HG02610 (cell line): ENCODE results near the gene LRMDA.

ENCODE experiments used
- ATAC-seq: cut with Tn5 transposase; IDR thresholded peaks from one replicate; pipeline ENCODE4 v1.9.1; 2021; ENCODE audit warnings: mild to moderate bottlenecking, moderate library complexity; ENCODE audit not compliant: unreplicated experiment

LRMDA gene

GRCh38 chr10:76302961-76303630 lies 871.7 kb downstream of the LRMDA start:
- no peak for ATAC-seq

- peak; percentile 43 for ATAC-seq
These were observed 872.4 kb downstream of the LRMDA start for GRCh38 chr10:76303682-76304316.

DNA sequence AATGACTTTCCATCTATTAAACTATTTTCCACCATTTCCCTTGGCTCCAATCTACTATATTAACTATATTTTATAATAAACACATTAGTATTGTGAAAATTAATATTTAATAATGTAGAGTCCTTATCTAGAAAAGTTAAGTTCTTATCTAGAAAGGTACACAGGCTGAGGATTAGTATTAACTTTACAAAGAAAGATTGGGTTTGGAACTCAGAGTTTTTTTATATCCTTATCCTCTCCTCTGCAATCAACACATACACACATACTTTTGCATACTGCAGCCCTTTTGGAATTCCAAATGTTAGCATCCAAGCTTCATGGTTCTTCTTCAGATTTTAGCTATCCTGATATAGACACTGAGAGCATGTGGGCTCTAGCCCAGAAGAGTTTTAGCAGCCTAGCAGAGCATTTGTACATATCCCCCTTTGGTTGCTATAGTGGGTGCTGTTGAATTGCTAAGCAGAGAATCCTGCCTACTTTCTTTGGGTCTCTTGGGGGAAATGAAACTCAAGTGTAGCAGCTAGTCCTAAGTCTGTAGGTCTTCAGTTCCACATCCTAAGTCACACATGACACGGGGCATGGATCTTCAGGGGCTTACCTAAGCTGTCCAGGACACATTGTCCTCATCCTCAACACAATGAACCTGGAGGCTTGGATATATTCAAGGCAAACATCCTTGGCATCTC lies 874.6 kb downstream of the LRMDA start:
- no peak for ATAC-seq

DNA sequence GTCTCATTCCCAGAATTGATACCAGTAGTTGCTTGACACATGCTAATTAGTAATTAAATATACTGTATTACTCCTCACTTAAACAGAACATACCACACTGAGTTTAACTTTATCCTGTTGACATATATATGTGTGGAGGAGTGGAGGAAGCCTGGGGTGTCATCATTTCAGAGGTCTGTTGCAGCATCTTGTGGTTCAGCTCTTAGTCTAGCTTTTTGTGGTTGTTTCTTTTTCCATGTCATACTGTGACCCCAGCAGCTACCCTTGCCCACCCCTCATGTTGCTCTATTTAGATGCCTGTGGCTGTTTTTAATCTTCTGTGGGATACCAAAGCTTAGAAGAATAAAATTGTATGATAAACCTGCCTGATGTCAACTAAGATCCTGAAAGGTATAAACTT lies 875.4 kb downstream of the LRMDA start:
- no peak for ATAC-seq

- no peak for ATAC-seq
These were observed 877.6 kb downstream of the LRMDA start for GRCh38 chr10:76309070-76309469.

DNA sequence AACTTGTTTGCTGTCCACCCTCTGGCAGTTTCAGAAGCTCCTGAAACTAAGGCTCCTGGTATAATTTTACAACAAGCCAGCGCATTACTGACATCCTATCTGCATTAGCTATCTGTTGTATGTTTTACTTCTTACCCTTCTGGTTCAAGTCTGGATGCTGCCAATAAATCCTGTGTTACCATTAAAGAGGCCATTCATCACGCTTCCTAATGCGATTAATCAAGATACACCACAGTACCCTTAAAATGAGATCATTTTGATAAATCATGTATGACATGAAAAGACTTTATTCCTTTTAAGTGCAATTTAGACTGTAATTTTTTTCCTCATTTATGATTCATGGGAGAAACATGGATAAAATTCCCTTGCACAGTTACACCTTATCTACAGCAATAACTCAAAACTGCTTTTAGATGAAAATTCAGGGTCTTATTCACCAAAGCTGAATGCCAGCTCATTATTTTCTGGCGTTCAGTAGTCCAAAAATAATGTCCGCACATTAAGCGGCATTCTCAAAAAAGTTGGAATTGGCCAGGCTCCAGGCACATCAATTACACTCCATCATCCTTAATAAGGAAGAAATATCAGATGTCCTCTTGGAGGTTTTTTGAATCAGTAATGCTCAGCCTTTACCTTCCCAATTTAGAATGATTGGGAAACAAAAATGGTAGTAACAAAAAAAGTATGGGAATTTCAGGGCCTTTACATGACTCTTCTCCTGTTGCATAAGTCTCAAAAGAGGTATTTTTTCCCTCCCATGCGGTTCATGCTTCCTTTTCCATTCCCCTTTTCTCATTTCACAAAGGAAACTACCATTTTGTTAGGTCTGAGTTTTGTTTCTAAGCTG lies 878.5 kb downstream of the LRMDA start:
- no peak for ATAC-seq

DNA sequence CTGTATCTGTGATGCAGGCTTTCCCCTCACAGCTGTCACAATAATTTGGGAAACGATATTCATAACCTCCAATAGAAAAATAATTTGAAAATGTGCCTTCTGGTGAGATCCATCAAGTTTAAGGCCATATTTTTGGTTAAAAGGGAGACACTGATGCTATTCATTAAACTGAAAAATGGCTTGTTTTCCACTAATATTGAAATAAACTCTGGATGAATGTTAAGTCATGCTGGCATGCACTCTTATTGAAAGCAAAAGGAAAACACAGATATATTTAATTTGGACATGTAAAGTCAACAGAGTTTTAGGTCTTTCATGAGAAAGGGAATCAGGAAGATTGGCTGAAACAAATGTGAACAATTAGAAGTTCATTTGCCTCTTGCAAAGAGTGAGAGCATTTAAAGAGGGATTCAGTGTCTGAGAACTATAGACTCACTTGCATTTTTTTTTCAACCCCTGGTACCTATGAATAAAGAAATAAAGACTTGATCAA lies 879.2 kb downstream of the LRMDA start:
- ATAC-seq, result no peak

DNA sequence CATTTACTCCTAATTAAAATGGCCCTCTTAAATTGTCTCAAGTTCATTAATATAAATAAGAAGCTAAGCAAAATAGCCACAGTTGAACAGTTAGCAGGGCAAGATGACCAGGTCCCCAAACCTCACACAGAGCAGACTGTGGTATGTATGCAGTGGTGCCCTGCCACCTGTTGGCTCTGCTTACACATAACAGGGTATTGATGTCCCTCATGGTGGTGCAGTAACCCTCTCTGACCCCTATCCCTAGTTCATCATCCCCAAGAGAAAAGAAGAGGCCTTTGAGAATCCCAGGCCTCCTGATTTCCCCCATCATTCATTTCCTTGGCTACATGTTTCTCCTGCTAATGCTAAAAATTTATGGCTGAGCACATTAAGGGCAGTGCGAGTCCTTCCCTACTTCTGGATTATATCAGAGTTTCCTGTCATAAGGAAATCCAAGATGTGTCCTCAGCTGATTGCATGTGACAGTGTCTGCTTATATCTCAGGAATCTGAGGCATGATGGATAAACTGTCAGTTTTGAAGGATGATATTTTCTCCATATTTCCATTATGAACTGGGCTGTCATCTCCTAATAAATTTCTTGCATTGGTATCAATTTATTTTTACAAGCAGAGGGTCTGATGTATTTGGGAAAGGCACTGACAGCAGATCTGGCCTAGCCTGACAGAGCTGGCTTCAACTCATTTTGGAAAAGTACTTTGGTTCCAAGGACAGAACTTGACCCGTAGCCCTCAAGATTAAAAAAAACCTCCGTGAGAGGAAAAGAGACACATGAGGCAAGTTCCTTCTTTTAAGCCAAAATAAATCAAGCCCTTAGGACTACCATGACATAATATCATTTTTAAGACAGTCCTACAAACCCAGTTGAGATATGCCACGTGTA lies 880.6 kb downstream of the LRMDA start:
- no peak for ATAC-seq

DNA sequence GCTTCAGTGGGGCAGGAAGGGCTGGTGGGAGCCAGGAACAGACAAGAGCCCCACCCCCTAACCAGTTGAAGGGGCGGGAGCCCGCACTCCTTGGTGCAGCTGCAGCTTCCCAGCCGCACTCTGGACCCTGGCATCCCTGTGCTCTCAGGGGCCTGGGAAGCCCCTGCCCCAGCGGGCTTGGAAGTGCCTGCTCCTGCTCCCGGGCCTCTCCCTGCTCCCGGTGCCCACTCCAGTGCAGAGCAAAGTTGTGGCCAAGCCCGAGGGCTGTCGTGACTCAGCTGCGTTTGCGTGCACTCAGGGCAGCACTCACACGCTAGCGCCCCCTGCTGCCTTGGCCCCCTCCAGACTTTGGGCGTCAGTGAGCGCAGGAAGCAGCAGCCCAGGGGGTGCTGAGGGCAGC lies 883.8 kb downstream of the LRMDA start:
- no peak for ATAC-seq

GRCh38 chr10:76316234-76316633 lies 884.8 kb downstream of the LRMDA start:
- ATAC-seq, result no peak

- ATAC-seq, result no peak
These were observed 885.7 kb downstream of the LRMDA start for GRCh38 chr10:76317078-76317477.

DNA sequence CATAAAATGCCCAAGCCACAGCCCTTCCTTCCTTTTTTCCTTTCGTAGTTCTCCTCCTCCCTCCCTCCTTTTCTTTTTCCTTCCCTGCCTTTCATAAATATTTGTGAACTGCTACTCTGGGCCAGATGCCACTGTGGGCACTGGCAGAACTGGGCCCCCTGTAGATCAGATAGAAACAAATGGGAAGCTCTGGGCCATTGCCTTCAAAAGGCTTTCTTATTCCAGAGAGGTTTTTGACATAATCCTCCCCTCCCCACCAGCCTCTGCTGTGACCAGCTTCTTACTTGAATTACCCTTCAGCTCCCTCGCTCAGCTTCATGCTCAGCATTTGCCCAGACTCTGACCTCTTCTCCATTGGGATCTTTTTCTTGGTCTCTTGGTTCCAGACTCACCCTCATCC lies 886.8 kb downstream of the LRMDA start:
- no peak for ATAC-seq

- no peak for ATAC-seq
These were observed 888.2 kb downstream of the LRMDA start for GRCh38 chr10:76319661-76320060.

DNA sequence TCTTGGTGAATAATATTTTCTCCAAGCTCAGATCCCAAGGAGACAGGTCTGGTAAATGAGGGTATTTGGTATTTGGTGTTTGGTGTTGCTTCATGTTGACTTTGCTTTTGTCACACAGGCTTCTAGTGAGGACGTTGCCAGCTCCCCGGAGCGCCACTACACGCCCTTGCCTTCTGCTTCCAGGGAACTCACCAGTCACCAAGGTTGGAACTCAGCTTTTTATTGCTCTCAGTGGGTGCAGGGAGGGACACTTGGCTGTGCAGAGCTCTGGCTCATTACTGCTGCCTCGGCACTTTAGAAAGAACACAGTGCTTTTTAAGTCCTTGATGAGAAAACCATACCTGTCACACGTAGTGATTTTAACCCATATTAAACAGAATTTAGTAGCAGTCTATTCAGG lies 892.9 kb downstream of the LRMDA start:
- ATAC-seq, result no peak

GRCh38 chr10:76327441-76327840 lies 896.0 kb downstream of the LRMDA start:
- ATAC-seq, result no peak

DNA sequence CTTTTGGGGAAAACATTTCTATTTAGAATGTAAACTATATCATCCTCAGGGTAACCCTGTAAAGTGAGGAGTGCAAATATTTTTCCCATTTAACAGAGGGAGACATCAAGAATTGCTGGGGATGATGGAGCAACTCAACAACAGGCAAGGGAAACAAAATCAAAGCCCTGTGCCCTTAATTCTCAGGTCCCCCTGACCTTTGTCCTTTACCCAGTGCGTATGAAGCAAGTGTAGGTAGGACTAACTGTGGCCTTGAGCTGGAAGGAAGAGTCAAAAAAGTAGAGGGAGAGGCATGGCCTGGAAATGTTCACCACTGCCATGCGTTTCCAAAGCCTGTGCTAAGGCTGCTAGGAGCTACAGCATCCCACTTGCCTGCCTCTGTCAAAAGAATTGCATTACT lies 896.9 kb downstream of the LRMDA start:
- no peak for ATAC-seq

DNA sequence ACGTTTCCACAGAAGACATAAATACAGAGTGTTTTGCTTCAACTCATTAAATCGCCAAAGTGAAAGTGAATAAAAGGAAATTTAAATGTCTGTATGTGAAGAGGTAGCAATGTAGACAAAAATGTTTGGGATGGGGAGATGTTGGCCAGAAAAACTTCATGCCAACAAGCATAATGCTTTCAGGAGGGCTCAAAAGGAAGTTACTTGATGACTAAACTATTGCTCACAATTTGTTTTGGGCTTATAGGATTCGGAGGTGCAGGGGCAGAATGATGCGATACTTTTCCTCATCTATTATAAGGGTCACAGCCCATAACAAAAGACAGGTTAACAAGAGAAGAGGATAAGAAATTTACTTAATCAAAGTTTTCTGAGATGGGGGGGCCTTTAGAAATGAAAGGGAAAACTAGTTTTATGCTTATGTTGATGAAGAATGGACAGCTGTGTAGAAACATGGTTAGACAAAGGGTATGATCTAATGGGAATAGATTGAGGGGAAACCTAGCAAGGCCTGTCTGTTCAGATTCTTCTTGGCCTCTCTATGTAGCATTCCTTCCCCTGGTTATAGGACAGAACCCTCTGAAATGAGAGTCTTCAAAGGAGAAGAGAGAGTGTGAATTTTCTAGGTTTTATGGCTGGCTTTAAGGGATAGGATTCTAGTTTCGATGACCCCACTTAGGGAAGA lies 898.6 kb downstream of the LRMDA start:
- no peak for ATAC-seq

- no peak for ATAC-seq
These were observed 900.3 kb downstream of the LRMDA start for GRCh38 chr10:76331742-76332141.

DNA sequence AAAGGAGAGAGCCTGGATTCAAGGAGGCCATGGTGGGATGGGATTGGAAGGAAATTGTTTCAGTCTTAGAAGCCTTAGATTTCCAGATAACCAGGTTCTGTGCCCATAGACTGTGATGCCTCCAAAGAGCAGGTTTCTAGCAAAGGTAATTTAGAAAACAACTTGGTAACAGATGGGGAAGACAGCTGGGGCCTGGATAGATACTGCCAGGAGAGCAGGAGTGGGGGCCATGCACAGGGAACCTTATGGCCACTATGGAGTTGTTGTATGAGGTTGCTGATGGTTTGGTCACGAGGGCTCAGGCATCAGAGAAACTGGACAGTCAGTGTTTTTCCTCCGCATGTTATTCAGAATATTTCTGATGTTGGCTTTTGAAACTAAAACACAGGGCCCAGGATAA lies 901.9 kb downstream of the LRMDA start:
- no peak for ATAC-seq

DNA sequence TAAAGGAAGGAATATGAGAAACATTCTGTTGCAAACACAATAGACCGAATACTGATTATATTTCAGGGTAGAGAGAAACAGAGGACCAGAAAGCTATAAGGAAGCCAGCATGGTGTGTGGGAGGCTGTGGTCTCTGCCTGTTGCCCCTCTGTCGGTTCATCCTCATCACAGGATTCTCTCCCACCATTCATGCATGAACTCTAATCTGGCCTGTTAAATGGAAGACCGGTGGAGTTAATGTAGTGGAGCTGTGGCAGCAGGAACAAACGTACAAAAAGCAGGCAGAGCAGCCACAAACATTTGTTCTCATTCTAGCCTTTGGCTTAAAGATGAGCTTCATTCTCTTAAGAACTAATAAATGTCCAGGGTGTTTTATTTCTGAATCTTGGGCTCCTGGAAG lies 902.4 kb downstream of the LRMDA start:
- ATAC-seq, result no peak
